Fibroblast of skin of scalp (primary cell): ENCODE measurements around the gene FAM20C.
A peak's percentile ranks its signal among the peaks of the same experiment; 100 is the strongest.
"Not testable (repeated sequence)": the region's sequence is repeated elsewhere in the genome, so short reads cannot be mapped to it uniquely, and the experiment has no call there.

ENCODE experiments used
- DNase-seq: peaks from one replicate; pipeline ENCODE4 v3.0.0-alpha.2; 2013

Gene FAM20C

DNA sequence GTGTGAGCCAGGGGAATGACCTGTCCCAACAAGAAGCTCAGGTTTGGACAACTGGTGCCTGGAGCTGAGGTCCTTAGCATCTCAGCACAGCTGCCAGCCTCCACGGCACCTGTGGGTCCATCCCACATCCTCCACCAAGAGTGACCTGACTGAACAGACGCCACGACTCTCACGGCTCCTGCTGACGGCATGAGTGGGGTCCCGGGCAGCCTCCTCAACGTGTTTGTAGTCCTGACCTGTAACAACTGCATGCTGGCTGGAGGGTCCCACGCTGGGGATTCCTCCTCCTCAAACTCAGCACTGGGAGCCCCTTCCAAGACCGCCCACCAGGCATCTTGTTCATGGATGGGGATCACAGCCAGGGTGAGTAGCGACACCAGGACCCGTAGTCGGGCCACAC, 36.2 kb downstream of the FAM20C start:
- no peak for DNase-seq

DNA sequence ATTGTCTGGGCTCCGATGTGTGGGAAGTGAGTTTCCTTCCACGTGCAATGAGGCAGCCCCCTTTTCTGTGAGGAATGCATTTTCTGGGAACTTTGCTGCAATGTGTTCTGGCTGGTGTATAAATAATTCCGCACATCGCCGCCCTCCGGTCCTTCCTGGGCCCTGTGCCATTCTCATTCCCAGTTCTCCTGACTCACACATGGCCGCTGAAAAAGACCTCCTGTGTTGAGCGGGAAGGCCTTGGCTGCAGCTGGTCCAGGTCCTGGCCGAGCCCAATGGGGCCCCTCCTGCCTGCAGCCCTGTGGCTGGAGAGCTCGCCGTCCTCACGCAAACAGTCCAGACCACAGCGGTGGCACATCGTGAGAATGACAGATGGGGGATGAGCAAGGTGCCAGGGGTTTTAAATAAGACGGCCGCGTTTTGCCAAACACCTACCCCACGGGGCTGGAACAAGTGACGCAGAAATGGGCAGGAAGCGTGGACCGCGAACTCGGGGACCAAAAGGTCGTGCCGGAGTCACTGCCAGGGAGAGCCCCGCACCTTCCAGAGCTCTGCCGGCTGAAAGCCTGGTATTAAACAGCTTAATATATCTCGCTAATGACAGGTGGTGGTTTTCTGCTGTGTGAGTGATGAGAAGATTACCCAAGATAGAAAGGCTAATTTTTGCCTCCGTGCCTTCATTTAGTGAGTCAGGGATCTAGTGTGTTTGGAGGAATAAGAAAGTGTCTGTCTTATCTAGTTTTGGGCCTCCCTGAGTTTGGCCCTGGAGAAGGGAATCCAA, 37.0 kb downstream of the FAM20C start:
- peak; percentile 92 for DNase-seq

DNA sequence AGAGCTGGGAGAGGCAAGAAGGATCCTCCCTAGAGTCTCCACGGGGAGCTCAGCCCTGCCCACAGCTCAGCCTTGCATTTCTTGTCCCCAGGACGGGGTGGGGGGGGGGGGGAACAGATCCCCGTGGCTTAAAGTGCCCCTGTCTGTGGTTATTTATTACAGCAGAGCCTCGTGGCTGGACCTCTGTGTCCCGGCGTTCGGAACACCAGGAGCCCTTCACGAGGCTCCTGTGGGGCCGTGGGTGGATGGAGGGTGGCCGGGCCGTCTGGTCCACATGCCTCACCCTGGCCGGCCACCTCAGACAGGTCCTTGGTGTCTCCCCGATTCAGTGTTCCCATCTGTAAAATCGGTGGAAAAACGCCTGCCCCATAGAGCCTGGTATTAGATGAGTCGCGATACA, 37.9 kb downstream of the FAM20C start:
- no peak for DNase-seq

DNA sequence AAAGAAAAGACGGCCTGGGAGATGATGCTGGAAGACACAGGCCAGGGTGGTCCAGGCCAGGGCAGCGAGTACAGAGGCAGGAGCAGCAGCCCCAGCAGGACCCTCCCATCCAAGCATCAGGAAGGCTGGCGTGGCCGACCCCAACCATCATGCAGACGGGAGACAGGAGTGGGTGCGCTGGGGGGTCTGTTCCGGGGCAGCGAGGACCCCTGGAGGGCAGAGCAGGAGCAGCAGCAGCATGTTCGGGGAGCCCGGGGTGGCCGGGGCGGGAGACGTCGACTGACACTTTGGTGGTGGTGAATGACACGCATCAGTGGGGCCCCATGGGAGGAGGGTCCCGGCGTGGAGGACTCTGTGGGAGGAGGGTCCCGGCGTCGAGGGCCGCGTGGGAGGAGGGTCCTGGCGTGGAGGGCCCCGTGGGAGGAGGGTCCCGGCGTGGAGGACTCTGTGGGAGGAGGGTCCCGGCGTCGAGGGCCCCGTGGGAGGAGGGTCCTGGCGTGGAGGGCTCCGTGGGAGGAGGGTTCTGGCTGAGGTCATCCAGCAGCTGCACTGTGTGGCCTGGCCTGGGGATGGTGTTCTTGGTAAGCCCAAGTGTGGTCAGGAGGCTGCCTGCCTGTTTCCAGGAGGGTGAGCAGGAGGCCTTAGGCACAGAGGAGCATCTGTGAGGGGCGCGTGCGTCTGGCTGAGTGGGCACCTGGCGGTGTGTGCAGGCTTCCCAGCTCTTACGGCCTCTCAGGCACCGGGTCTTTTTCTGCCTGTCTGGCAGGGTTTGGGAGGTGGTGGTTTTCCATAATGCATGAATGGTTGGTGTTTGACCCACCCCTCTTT, 38.9 kb downstream of the FAM20C start:
- no peak for DNase-seq

DNA sequence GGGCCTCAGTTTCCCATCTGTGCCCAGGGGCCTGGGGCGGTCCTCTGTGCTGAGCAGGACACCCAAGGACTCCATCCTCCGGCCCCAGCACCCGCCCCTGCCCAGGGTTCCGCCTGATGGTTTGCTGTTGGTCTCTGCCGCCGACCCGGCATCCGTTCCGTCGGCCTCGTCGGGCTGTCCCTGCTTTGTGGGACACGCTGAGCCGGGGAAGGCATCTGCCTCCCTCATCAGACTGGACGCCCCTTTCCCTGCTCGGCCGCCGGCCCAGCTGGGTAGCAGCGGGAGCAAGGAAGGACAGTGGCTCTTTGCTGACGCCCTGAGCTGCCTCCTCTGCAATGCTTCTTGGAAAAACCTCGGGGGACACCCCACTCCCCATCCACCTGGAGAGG, 39.5 kb downstream of the FAM20C start:
- DNase-seq, result no peak

DNA sequence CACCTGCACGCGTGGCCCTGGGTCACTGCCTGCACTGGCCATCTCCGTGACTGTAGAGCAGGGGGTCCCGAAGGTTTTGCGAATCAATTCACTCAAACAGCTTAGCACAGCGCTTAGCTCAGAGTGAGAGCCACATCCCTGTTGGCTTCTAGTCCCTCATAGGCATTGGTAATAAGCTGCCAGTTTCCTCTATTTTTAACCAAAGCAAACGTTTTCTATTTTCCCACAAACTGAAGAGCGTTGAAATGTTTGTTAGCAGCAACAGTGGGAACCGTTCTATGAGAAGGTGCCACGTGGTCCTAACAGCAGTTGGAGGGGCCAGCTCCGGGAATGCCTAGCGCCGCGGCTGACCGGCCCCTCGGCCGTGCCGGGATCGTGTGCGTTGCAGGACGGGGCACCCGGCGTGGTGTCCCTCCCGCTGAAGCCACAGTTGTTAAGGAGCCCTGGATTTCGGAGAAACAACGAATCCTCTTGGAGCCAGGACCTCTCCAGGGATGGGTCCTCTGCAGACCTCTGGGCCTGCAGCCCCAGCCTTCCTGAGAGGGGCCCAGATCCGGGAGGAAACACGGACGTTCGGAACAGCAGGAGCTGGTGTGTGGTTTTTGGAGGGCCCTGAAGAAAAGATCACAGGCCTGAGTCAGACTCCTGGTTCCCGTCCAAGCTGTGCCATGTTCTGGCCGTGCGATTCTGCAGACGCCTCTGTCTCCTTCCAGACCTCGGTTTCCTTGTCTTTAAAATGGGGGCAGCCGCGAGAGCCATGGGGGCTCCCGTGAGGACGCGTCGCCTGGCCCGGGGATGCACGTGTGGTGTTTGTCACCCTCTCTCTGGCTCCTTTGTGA, 40.3 kb downstream of the FAM20C start:
- peak; percentile 79 for DNase-seq

DNA sequence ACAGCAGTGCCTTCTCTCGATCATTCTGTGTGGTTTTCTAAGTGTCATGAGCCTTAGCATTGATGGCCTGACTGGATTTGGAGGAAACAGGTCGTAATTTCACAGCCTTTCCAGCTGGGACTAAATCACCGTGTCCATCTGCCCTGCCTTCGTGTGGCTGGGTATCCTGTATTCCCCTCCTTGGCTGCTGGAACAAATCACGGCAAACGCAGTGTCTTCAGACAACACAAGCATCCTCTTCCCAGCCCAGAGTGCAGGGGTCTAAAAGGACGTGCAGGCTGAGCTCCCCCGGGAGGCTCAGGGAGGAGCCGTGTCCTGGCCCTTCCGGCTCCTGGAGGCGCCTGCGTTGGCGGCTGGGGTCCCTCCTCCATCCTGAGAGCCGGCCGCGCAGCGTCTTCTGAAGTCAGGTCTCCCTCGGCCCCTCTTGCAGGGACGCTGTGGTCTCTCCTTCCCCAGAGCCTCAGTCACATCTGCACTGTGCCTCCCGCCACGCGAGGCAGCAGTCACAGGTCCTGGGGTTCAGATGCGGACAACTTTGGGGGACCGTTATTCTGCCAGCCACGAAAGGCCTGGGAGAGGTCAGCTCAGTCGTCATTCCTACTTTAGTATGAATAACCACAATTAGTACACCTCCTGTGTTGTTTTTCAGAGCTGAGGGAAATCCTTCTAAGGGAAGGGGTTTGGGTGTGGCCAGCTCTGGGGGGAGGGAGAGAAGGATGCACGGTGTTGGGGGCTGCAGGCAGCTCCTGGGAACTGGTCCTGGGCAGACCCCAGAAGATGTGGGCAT, 41.1 kb downstream of the FAM20C start:
- DNase-seq, result no peak

GRCh38 chr7:234051-234707, 41.8 kb downstream of the FAM20C start:
- no peak for DNase-seq

DNA sequence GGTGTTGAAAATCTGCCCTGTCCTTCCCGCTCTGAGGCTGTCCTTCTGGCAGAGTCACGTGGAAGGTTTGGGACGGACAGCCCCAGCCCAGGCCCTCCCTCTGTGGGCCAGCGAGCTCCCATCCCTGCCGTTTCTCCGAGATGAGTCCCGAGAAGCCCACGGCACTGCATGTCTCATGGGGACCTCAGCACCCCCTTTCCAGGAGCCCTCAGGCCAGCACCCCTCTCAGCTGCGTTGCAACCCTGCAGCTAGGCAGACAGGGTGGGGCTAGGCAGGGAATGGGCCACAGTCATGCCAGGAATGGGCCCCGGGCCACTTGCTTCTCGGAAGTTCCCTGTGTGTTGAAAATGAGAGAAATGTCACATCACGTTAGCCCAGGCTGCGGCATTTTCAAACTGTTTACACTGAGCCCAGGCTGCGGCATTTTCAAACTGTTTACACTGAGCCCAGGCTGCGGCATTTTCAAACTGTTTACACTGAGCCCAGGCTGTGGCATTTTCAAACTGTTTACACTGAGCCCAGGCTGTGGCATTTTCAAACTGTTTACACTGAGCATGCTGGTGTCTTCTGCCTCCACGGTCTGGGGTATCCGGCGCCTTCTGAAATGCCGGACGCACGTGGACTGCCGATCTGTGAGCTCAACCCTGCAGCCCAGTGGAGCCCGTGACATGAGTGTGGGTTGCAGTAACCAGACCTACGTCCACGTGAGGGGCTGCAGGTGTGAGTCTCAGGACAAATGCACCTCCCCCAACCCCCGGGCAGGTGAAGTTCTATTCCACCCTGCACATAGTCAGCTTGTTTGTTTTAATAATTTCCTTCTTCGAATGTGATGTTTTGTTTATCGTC, 42.6 kb downstream of the FAM20C start:
- peak; percentile 42 for DNase-seq

DNA sequence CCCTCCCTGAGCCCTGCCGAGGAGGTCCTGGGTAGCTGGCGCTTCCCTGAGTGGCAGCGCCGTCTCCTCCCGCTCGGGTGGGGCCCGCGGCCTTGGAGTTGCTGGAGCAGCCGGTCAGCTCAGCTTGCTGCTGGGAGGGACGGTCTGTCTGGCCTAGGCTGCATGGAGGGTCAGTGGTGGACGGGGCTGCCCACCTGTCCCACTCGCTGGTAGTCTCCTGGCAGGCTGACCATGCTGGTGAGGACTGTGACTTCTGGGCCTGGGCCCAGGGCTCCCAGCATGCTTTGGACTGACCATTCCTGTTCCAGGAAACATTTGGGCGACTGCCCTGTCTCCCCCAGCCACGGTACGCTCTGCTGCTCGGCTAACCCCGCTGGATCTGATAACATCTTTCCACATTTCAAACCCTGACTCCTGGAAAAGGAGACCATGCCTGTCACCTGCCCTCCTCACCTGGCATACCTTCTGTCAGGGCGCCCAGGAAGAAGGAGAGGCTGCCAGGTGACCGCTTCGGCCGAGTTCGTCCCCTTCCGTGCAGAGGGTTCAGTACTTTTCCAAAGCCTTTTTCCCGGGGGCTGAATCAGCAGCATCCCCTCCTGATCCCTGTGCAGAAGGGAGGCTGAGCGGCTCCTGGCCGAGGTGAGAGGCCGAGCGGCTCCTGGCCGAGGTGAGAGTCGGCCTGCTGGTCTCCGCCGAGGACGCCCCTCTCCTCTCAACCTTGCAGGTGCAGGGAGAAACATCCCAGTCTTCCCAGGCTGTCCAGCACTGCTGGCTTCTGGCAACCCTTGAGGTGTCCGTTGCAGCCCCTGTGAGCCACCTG, 43.4 kb downstream of the FAM20C start:
- no peak for DNase-seq

GRCh38 chr7:236967-237366, 44.6 kb downstream of the FAM20C start:
- DNase-seq, result no peak

- no peak for DNase-seq
Observed at GRCh38 chr7:237385-237784, 45.0 kb downstream of the FAM20C start.

GRCh38 chr7:240146-240676, 47.8 kb downstream of the FAM20C start:
- no peak for DNase-seq

GRCh38 chr7:240887-241421, 48.6 kb downstream of the FAM20C start:
- no peak for DNase-seq

- DNase-seq, result no peak
Observed at GRCh38 chr7:241513-241912, 49.1 kb downstream of the FAM20C start.

DNA sequence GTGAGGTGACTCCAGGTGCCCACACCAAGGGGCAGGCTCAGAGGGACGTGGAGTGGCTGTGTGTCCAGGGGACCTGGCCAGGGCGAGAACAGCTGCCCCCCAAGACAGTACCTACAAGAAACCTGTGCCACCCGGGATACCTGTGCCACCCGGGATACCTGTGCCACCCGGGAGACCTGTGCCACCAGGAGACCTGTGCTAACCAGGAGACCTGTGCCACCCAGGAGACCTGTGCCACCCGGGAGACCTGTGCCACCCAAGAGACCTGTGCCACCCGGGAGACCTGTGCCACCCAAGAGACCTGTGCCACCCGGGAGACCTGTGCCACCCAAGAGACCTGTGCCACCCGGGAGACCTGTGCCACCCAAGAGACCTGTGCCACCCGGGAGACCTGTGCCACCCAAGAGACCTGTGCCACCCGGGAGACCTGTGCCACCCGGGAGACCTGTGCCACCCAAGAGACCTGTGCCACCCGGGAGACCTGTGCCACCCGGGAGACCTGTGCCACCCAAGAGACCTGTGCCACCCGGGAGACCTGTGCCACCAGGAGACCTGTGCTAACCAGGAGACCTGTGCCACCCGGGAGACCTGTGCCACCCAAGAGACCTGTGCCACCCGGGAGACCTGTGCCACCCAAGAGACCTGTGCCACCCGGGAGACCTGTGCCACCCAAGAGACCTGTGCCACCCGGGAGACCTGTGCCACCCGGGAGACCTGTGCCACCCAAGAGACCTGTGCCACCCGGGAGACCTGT, 50.6 kb downstream of the FAM20C start:
- not testable (repeated sequence) for DNase-seq

- DNase-seq, result not testable (repeated sequence)
Observed at GRCh38 chr7:243580-243978, 51.2 kb downstream of the FAM20C start.

- no peak for DNase-seq
Observed at GRCh38 chr7:244974-245373, 52.6 kb downstream of the FAM20C start.
